GM12875 (cell line): ENCODE data around the gene ELMO3.

Experiments used
- H3K4me3 ChIP-seq: one replicate; pipeline ENCODE4 v1.5.1; 2011; ENCODE audit warnings: low read depth, low read length, control low read depth
- CTCF ChIP-seq: IDR thresholded peaks from 2 replicates; pipeline ENCODE4 v1.5.1; 2011; ENCODE audit warnings: low read depth, mild to moderate bottlenecking, control low read depth, inconsistent platforms, low read length, moderate library complexity, borderline replicate concordance; ENCODE audit not compliant: insufficient read depth

ELMO3 gene

GRCh38 chr16:67226295-67226803 is 27.4 kb downstream of the ELMO3 start:
- H3K4me3 ChIP-seq: peak overlapping the region; percentile 86
- no peak for TF ChIP-seq CTCF

- TF ChIP-seq CTCF: 0 out of 2 replicates have a peak, but pooled peaks have one; percentile 15
- peak within 1 kb of the TSS; percentile 86 for H3K4me3 ChIP-seq
These were observed 28.1 kb downstream of the ELMO3 start, which contains the start of gene TMEM208 for GRCh38 chr16:67226804-67227566. TMEM208 (plus strand) TSS chr16:67227130; CDS start chr16:67227219, 89 bp downstream.

GRCh38 chr16:67227567-67227921 is 28.6 kb downstream of the ELMO3 start:
- TF ChIP-seq CTCF: no peak
- peak overlapping the region; percentile 86 for H3K4me3 ChIP-seq

GRCh38 chr16:67228034-67228785 is 29.3 kb downstream of the ELMO3 start:
- no peak for TF ChIP-seq CTCF
- H3K4me3 ChIP-seq: peak overlapping the region; percentile 86

- no peak for TF ChIP-seq CTCF
- no peak overlapping the region for H3K4me3 ChIP-seq
These were observed 30.0 kb downstream of the ELMO3 start for GRCh38 chr16:67228905-67229304.

- no peak overlapping the region for H3K4me3 ChIP-seq
- TF ChIP-seq CTCF: no peak
These were observed 31.2 kb downstream of the ELMO3 start for GRCh38 chr16:67229906-67230808.
